ENCODE data around the gene APBB2. TPM values are rescaled to one million over a fixed set of nuclear protein-coding genes. Genes with fewer than 3 reads are reported as not detected.

The APBB2 gene
- total RNA-seq, 1 experiment from 2014 or later, result 80.7 TPM

DNA sequence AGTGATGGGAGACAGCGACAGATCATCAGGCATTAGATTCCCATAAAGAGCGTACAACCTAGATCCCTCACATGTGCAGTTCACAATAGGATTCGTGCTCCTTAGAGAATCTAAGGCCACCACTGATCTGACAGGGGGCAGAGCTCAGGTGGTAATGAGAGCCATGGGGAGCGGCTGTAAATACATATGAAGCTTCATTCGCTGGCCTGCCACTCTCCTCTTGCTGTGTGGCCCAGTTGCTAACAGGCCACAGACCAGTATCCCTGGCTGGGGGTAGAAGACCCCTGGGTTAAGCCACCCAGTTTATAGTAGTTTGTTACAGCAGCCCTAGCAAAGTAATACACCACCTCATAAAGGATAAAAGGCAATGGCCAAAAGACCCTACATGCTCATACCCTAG, 30.3 kb downstream of the APBB2 start:
- no peaks in the 10 kb centered on the region; the same call in 1 of the 2 replicates for H3K9me3 ChIP-seq
- ChIA-PET CTCF (no interaction called here), POLR2A (no interaction called here)
- no peaks in the 10 kb centered on the region for H3K27me3 Mint-ChIP-seq (ENCODE audit: insufficient read depth, unreplicated experiment)
- intact Hi-C loops (cut with micrococcal nuclease; ENCODE audit: unreplicated experiment), result no loop called here
- no peak overlapping the region for H3K4me3 ChIP-seq (ENCODE audit: low read depth, low read length)
- H3K27ac Mint-ChIP-seq (ENCODE audit: unreplicated experiment), result no peak overlapping the region
- no peaks in the 10 kb centered on the region for H3K27me3 ChIP-seq (replicated peaks; ENCODE audit: control insufficient read depth, insufficient read depth, low read length)
- TF ChIP-seq, protein P1, sequence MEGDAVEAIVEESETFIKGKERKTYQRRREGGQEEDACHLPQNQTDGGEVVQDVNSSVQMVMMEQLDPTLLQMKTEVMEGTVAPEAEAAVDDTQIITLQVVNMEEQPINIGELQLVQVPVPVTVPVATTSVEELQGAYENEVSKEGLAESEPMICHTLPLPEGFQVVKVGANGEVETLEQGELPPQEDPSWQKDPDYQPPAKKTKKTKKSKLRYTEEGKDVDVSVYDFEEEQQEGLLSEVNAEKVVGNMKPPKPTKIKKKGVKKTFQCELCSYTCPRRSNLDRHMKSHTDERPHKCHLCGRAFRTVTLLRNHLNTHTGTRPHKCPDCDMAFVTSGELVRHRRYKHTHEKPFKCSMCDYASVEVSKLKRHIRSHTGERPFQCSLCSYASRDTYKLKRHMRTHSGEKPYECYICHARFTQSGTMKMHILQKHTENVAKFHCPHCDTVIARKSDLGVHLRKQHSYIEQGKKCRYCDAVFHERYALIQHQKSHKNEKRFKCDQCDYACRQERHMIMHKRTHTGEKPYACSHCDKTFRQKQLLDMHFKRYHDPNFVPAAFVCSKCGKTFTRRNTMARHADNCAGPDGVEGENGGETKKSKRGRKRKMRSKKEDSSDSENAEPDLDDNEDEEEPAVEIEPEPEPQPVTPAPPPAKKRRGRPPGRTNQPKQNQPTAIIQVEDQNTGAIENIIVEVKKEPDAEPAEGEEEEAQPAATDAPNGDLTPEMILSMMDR (IDR thresholded peaks at IDR 0.05; ENCODE audit: insufficient read depth in 1 of 2, low read depth in 1 of 2, low read length in 1 of 2, severe bottlenecking in 1 of 2, unreplicated experiment in 1 of 2), result no peak
- H3K36me3 ChIP-seq (ENCODE audit: control insufficient read depth, insufficient read depth, low read length), result no peaks in the 10 kb centered on the region
- H3K4me1 ChIP-seq, result peaks cover 48% of the 10 kb centered on the region
- peaks cover 18% of the 10 kb centered on the region for H3K36me3 Mint-ChIP-seq (ENCODE audit: insufficient read depth, unreplicated experiment)
- peaks cover 23% of the 10 kb centered on the region for H3K4me1 Mint-ChIP-seq (ENCODE audit: low read depth, unreplicated experiment)
- no TSS peak for BruUV-seq (replicated peaks)
- DNase-seq, result no peak
- H3K4me3 Mint-ChIP-seq (ENCODE audit: unreplicated experiment), result no peak overlapping the region
- no peaks in the 10 kb centered on the region for H3K9me3 Mint-ChIP-seq (ENCODE audit: unreplicated experiment)

DNA sequence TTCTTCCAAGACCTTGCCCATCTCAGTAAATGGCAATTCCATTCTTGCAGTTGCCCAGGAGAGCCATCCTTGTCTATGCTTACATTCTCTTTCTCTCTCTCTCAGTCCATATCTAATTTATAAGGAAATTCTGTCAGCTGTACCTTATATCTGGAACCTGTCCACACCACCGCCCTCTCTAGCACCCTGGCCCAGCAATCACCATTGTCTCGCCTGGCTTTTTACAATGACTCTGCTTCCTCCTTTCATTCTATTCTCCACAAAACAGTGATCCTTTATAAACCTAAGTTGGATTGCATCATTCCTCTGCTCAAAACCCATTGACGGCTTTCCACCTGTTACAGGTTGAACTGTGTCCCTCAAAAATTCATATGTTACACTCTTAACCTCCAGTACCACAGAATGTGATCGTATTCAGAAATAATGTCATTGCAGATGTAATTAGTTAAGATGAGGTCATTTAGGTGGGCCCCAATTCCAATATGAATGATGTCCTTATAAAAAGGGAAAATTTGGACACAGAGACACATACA, 31.3 kb downstream of the APBB2 start:
- H3K27me3 ChIP-seq (replicated peaks; ENCODE audit: control insufficient read depth, insufficient read depth, low read length), result no peaks in the 10 kb centered on the region
- Mint-ChIP-seq H3K27ac (ENCODE audit: unreplicated experiment) (no peak overlapping the region), H3K36me3 (ENCODE audit: insufficient read depth, unreplicated experiment) (peaks cover 18% of the 10 kb centered on the region), H3K27me3 (ENCODE audit: insufficient read depth, unreplicated experiment) (no peaks in the 10 kb centered on the region), H3K9me3 (ENCODE audit: unreplicated experiment) (no peaks in the 10 kb centered on the region), H3K4me3 (ENCODE audit: unreplicated experiment) (no peak overlapping the region), H3K4me1 (ENCODE audit: low read depth, unreplicated experiment) (peaks cover 30% of the 10 kb centered on the region)
- BruUV-seq (replicated peaks), result no TSS peak
- ChIA-PET CTCF (no interaction called here), POLR2A (no interaction called here)
- H3K9me3 ChIP-seq, result no peaks in the 10 kb centered on the region; the same call in 1 of the 2 replicates
- intact Hi-C loops (cut with micrococcal nuclease; ENCODE audit: unreplicated experiment), result no loop called here
- TF ChIP-seq, protein P1 (IDR thresholded peaks at IDR 0.05; ENCODE audit: insufficient read depth in 1 of 2, low read depth in 1 of 2, low read length in 1 of 2, severe bottlenecking in 1 of 2, unreplicated experiment in 1 of 2), result no peak
- DNase-seq, result no peak
- peaks cover 50% of the 10 kb centered on the region for H3K4me1 ChIP-seq
- no peak overlapping the region for H3K4me3 ChIP-seq (ENCODE audit: low read depth, low read length)
- H3K36me3 ChIP-seq (ENCODE audit: control insufficient read depth, insufficient read depth, low read length), result no peaks in the 10 kb centered on the region

DNA sequence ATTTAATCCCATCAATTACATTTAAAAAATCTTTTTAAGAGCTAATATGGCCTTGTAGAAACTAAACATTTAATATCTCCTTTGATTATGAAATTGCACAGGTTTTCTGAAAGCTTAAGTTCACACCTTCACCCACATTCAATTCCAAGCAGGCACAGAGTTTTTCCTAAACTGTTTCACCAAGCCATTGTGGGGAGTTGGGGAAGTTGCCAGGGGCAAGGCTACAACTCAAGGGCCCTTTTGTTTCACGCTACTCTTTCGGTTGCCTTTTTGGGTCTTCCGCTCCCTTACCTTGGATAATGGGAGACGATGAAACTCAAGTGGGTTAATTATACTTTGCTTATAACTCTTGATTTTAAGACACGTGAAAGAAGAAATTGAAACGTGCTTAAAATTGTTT, 33.3 kb downstream of the APBB2 start:
- ChIA-PET CTCF (no interaction called here), POLR2A (no interaction called here)
- H3K4me3 Mint-ChIP-seq (ENCODE audit: unreplicated experiment), result no peak overlapping the region
- no TSS peak for BruUV-seq (replicated peaks)
- DNase-seq, result no peak
- intact Hi-C loops (cut with micrococcal nuclease; ENCODE audit: unreplicated experiment), result no loop called here
- Histone ChIP-seq H3K4me3 (ENCODE audit: low read depth, low read length) (no peak overlapping the region), H3K9me3 (no peaks in the 10 kb centered on the region; the same call in 1 of the 2 replicates), H3K36me3 (ENCODE audit: control insufficient read depth, insufficient read depth, low read length) (no peaks in the 10 kb centered on the region), H3K4me1 (peaks cover 52% of the 10 kb centered on the region), H3K27me3 (replicated peaks; ENCODE audit: control insufficient read depth, insufficient read depth, low read length) (no peaks in the 10 kb centered on the region)
- H3K36me3 Mint-ChIP-seq (ENCODE audit: insufficient read depth, unreplicated experiment), result peaks cover 29% of the 10 kb centered on the region
- TF ChIP-seq, protein P1 (IDR thresholded peaks at IDR 0.05; ENCODE audit: insufficient read depth in 1 of 2, low read depth in 1 of 2, low read length in 1 of 2, severe bottlenecking in 1 of 2, unreplicated experiment in 1 of 2), result no peak
- H3K9me3 Mint-ChIP-seq (ENCODE audit: unreplicated experiment), result no peaks in the 10 kb centered on the region
- peaks cover 36% of the 10 kb centered on the region for H3K4me1 Mint-ChIP-seq (ENCODE audit: low read depth, unreplicated experiment)
- H3K27me3 Mint-ChIP-seq (ENCODE audit: insufficient read depth, unreplicated experiment), result no peaks in the 10 kb centered on the region
- no peak overlapping the region for H3K27ac Mint-ChIP-seq (ENCODE audit: unreplicated experiment)

Data from Caco-2 (cell line).